Fibroblast of skin of back (primary cell): ENCODE measurements around the gene S100A6.
"Not testable (repeated sequence)": the region's sequence is repeated elsewhere in the genome, so short reads cannot be mapped to it uniquely, and the experiment has no call there.

Source experiments
- DNase-seq: peaks from one replicate; pipeline ENCODE4 v3.0.0-alpha.2; 2013

S100A6 gene

DNA sequence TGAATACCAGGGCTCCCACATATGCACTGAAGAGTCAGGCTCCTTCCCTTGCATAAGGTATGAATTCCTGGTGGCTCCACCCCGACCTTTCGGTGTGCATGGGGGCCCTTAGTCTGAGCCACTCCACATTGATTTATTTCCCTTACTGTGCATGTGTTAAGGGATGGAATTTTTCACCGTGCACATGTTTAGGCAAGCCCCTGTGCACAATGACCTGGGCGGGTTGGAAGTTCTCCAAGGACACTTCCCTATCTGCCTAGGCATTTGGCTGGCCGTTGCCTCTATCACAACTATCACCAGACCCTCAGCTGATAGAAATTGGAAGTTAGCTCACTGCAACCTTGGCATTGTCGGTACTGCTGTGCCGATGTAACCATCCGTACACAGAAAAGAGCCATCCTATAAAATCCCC lies 9.7 kb downstream of the S100A6 start:
- DNase-seq = no peak

DNA sequence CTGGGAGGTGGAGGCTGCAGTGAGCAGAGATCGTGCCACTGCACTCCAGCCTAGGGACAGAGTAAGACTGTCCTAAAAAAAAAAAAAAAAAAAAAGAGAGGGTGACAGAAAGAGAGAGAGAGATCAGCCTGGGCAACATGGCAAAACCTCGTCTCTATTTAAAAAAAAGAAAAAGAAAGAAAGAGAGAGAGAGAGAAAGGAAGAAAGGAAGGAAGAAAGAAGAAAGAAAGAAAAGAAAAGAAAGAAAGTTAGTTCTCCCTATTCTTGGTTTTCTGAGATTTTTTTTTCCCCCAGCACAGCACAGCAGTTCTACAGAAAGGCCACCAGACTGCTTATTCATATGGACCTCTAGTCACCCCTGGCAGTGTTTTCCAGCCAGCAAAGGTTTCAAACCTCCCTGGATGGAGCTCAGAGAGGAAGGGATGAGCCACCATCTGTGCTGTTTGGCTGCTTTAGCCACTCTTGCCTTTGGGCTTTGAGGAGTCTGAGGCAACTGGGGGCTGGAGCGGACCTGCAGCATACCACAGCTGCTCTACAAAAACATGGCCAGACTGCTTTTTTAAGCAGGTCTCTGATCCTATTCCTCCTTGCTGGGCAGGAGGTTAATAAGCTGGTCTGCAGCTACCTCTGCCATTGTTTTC lies 10.6 kb downstream of the S100A6 start:
- no peak for DNase-seq

DNA sequence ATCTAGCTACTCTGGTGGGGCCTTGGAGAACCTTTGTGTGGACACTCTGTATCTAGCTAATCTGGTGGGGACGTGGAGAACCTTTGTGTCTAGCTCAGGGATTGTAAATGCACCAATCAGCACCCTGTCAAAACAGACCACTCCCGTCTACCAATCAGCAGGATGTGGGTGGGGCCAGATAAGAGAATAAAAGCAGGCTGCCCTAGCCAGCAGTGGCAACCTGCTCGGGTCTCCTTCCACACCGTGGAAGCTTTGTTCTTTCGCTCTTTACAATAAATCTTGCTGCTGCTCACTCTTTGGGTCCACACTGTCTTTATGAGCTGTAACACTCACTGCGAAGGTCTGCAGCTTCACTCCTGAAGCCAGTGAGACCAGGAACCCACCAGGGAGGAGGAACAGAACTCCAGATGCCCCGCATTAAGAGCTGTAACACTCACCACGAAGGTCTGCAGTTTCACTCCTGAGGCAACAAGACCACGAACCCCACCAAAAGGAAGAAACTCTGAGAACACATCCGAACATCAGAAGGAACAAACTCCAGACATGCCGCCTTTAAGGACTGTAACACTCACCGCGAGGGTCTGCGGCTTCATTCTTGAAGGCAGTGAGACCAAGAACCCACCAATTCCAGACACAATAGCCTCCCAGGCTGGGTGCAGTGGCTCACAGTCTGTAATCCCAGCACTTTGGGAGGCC lies 13.3 kb downstream of the S100A6 start:
- not testable (repeated sequence) for DNase-seq

DNA sequence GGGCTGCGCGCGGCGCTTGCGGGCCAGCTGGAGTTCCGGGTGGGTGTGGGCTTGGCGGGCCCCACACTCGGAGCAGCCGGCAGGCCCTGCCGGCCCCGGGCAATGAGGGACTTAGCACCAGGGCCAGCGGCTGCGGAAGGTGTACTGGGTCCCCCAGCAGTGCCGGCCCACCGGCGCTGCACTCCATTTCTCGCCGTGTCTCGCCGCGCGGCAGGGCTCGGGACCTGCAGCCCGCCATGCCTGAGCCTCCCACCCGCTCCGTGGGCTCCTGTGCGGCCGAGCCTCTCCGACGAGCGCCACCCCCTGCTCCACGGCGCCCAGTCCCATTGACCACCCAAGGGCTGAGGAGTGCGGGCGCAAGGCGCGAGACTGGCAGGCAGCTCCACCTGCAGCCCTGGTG lies 14.0 kb downstream of the S100A6 start:
- not testable (repeated sequence) for DNase-seq

DNA sequence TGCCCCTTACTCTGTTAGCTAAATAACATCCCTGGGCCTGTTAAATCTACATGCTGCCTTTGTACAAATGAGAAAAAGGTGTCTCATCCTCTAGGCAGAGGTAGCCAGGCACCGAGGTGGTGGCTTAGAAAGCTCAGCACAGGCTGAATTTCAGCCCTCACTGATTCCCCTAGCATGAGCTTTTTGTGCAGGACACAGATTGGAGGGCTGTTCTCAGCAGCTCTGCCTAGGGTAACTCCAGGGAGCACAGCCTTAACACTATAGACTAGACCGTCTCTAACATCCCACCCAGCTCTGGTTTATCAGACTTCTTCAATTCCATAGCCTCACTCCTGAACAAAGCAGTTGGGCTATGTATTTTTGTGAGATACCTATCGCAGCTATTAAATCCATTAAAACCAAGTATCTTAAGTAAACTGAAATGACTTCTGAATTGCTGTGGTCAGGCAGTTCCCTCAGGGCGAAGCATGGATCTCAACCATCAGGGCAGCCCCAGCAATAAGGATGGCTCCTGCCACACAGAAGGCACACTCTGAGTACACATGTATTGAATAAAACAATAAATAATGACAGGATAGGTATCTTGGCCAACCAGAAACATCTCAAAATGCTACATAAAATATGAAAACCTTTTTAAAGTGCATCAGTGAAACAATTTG lies 14.8 kb downstream of the S100A6 start:
- no peak for DNase-seq

DNA sequence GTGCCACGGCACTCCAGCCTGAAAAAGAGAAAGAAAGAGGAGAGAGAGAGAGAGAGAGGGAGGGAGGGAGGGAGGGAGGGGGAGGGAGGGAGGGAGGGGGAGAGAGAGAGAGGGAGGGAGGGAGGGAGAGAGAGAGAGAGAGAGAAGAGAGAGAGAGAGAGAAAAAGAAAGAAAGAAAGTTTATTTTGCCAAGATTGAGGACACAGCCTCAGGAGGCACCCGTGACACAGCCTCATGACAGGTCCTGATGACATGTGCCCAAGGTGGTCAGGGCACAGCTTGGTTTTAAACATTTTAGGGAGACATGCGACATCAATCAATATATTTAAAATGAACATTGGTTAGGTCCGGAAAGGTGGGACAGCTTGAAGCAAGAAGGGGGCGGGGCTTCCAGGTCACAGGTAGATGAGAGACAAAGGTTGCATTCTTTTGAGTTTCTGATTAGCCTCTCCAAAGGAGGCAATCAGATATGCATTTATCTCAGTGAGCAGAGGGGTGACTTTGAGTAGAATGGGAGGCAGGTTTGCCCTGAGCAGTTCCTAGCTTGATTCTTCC lies 15.6 kb downstream of the S100A6 start:
- not testable (repeated sequence) for DNase-seq

DNA sequence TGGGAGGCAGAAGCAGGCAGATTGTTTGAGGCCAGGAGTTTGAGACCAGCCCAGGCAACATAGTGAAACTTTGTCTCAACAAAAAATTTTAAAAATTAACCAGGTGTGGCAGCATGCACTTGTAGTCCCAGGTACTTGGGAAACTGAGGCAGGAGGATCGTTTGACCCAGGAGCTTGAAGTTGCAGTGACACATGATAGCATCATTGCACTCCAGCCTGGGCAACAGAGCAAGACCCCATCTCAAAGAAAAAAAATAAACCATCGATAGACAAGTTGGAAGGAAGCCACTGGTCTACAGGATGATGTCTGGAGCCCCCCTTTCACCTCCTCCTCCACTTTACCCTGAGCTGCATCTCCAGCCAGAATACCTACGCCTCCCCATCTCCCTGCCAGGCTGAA lies 16.5 kb downstream of the S100A6 start:
- no peak for DNase-seq

DNA sequence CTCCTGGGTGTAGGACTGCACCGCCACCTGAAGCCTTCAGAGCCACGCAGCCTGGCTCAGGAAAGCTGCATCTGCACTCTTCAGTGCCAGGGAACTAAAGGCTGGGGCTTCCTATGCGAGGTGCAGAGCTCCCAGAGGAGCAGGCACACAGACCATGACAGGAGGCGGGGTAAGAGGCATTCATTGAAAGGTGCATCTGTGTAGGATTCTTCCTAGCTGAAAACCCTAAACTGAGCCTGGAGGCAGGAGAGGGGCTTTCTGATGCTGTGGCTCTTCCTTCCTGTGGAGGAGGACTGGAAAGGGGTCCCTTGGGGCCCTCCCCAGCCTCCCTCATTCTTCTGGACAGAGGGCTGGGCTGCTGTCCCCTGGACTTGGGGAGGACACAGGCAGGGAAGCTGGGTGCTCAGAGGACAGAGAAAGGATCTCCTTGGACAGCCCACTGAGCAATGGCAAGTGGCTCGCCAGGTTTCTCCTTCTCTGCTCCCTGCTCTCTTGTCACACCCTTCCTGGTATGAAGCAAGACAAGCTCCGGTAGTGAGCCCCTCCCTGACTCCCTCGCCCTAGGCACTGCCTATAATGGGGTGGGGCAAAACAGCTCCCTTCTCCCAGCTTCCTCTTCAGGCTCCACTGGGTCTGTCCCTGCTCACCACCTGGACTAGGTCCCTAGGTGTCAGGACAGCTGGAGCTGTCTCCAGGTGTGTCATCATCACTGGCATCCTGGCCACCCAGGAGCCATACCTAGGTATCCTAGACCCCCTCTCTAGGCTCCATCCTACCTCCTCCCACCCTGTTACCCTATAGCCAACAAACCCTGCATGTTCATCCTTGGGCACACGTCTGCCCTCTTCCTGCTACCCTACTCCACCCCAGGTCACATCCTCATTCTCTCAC lies 20.0 kb downstream of the S100A6 start:
- DNase-seq = no peak

DNA sequence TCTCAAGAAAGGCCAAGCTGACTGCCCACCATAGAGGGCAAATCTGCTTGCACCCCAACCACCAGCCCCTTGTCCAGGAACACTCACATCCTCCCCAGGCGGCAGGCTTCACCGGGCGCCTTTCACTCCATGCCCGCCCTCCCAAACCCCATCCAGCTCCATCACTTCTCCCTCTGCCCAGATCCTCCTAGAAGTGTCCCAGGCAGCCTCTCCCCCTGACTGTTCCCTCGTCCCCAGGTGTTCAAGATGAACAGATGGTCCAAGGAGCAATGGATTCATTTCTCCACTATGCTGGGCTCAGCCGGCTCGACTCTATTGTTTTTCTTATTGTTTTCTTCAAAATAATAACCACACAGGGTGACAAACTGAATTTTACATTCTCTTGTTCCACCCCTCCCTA lies 22.1 kb downstream of the S100A6 start:
- no peak for DNase-seq

DNA sequence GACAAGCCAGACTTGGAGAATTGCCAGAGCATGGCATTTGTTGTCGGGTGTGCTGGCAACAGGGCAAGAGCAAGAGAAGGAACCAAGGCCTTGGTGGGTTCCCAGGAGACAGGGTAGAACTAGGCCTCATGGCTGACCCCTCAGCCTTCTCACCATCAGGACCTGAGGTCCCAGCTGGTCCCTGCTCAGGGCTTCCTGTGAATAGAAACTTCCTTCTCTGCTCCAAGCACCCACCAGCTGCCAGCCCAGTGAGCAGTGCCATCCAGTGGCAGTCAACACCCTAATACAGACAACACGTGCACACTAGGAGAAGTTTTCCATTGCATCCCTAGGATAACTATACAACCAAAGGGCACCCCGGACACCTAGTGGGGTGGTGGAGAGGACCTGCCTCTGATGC lies 22.8 kb downstream of the S100A6 start:
- DNase-seq = no peak

DNA sequence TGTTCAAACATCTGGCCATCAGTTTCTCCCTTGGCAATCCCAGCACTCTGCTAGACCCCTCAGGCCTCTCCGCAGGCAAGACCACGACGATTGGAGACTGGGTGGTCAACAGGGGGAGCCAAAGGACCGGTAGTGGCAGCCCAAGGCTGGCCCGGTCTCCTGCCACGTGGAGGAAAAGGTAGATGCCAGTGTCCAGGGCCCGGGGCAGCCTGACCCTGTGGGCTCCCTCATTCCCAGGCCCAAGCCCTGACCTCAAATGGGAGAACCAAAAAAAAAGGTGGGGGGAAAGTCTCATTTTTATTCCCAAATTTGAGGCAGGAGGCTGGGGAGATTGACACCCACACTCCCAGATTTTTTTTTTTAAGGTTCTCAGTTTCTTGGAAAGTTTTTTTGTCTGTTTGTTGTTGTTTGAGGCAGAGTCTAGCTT lies 24.8 kb downstream of the S100A6 start:
- DNase-seq = peak; percentile 77

DNA sequence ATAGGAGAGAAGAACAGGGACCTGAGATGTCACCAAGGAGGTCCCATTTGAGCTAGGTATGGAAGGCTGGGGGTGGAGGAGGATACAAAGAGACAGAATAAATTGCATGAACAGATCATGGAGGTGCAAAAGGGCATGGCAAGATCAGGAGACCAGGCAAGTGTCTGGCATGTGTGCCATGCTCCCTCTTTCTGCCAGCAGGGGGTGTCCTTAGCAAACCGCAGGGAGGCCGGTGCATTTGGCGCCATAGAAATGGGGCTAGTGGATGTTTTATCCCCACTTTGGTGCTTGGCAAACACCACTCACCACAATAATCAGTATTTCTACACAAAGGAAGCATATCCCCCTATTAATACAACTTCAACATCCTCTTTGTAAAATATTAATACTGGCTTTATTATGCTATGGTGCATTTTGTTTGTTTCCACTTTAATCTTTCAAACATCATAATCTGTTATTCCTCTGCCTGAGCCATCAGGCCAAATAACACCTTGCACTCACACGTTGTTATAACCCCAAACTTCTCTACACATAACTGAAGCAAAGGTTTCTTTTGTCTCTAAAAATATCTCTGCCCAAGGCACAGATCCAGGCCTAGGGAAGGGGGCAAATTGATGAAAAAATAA lies 25.9 kb downstream of the S100A6 start:
- peak; percentile 39 for DNase-seq

DNA sequence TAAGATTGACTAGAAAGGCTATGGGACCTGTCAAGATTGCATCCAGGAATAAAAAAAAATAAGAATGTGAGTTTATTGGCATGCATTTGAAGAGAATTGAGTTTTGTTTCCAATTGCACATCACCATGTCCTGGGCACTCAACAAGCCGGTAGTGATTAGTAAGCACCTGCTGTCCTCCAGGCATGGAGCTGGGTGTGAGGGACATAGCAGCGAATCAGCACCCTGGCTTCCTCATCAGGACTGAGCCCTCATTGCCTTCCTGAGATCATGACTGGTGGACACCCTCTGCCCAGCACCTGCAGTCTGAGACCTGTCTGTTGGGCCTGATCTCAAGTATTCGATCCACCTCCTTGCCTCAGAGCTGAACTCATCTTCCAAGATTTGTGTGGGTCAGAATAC lies 26.8 kb downstream of the S100A6 start:
- DNase-seq = no peak

DNA sequence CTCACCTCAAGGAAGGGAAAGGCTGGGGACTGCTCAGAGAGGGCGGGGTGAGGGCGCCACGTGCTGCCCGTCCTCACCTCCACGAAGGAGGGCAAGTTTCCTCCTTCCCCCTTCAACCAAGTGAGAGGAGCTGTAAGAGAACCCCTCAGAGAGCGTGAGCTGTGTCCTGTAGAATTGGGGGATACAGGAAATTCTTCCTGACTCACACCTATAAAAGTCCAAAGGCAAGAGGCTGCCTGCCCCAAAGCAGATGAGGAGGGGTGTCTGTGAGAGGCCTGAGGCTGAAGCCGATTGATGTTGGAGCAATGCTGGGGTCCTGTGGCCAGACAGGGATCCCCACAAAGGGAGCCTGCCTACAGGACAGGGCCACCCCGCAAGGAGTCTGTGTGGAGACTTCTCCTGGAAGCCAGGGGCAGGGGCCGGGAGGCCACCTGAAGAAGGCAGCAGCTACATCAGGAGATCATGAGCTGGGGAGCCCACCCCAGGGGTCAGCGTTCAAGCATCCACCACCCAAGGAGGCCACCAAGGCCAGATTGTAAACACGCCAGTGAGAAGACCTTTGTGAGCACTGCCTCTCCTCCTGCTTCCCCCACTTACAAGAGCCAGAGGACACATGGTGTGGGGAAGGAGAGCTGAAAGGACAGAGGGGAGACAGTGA lies 27.7 kb downstream of the S100A6 start:
- no peak for DNase-seq

DNA sequence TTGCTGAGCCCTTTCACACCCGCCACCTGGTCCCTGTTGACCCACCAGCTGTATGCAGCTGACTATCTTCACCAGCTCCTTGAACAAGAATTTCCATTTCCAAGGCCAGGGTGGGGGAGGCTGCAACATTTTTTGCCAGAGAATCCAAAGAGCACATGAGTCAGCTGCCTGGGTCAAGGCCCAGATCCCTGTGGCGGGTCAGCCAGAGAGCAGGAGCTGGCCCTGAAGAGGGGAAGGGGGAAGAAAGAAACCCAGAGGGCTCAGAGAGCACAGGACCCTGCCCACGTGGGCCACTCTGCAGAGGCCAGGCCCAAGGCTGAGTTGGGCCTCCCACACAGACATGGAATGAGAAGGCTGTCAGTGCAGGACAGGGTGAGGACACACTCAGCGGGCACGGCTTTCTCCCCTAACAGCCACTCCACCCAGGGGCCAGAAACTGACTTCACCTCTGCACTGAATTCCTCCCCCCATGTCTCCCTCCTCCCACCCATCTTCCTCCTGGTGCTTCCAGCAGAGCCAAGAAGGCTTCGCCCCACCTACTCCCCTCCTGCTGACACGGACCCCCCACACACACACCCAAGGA lies 28.9 kb downstream of the S100A6 start:
- DNase-seq = peak; percentile 66

DNA sequence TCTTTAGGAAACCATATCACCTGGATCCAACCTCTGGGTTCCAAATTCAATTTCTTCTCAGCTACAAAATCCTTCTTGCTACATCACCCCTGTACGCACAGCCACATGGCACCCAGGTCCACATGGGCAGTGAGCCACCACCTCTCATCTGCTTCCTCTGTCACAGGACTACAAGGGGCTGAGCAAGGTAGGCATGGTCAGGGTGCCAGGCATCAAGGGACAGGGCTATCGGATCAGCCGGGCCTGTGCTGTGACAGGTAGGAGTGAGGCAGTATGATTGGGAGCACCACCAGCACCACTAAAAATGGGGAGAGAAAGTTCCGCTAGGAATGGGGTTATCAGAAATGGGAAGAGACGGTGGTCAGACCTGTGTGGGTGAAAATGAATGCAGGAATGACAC lies 29.4 kb downstream of the S100A6 start:
- no peak for DNase-seq

DNA sequence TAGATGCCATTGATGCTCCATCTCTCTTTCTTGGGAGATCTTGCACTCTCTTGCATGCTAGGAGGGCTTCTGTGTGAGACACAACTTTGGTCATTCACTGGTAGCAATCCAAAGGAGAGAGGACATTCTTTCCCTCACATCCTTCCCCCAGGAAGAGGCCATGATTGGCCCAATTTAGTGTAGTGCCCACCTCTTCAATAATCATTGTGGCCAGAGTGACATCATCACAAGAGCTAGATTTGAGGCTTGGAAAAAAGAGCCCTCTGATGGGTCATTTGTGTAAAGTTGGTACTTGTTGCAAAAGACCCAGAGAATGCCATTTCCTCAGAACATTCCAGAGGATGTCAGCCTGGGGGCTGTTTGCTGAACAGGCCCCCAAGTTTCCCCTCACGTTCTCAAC lies 30.2 kb downstream of the S100A6 start:
- DNase-seq = peak; percentile 26

DNA sequence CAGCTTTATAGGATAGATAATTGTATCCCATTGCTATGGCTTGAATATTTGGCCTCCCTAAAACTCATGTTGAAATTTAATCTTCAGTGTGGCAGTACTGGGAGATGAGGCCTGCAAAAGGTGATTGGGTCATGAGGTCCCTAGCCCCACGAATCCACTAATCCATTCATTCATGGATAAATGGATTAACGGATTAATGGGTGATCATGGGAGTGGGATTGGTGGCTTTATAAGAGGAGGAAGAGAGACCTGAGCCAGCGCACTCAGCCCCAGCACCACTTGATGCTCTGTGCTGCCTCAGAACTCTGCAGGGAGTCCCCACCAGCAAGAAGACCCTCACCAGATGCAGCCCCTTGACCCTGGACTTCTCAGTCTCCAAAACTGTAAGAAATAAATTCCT lies 32.0 kb downstream of the S100A6 start:
- DNase-seq = no peak

DNA sequence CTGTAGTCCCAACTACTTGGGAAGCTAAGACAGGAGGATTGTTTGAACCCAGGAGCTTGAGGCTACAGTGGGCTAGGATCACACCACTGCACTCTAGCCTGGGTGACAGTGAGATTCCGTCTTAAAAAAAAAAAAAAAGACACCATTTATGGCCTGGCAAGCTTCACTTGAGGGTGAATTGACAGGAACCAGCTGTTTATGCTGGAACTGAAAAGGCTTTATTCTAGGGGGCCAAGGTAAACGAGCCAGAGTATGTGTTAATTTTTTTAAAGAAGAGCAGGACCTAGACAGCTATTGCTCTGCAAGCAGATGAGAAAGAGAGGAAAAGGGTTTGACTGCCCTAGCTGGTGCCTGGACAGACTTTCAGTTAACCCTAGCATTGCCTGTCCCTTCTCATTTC lies 37.0 kb downstream of the S100A6 start:
- DNase-seq = no peak

DNA sequence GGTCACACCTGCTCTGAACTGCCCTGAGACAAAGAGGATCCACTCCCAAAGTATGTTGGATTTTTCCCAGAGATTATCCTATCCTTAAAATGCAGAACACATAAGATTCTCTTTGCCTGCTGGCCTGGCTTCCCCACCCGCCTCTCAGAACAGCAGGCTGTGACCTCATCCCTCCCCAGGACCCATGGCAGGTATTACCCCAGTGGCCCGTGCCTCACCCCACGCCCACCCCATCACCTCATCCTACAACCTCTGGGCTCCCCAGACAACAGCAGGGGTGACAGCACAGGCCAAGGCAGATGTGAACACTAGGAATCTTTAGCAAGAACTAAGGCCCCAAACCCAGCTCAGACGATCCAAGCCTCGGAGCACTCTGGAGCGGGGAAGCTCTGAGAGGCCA lies 40.3 kb downstream of the S100A6 start:
- no peak for DNase-seq

DNA sequence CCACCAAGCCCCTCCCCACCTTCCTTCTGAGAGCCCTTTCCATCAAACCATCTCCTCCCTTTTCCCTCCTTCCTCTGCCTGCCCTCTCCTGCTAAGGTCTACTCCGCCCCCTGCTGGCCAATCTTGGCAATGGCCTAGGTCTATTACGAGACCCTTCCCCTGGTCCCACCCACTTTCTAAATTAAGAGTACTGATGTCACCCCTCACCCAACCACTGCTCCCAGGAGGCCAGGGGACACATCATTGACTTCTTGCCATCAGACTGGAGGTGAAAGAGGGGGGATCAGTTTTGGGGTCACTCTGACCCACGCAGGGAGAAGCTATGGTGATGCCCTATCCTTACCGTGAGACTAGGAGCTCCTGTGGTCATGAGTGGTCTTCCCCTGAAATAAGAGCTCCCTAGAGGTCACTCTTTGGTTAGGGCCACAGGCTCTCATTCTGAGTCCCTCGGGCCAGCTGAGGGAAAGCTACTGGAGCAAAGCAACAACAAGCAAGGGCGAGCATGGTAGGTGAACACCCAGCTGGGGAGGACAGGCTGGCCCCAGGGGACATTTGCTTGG lies 40.7 kb downstream of the S100A6 start:
- DNase-seq = peak; percentile 58
